Measurements from ENCODE around the gene DHX38.

The DHX38 gene

DNA sequence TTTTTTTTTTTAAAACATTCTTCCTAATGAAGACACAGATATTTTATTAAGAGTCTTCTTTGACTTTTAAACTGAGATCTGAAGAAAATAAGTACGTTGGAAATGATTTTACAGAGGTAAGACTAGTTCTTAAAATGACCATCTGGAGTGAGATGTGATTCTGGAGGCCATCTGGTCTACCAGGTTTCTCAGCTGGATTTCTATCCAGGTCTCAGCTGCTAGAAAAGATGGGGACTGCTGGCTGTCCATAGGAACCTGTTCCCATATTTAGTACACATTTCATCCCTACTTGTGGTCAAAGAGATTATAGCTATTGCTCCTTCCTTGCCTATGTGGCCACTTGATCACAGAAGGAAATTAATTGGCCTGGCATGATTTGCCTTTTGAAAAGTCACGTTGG lies 66.2 kb downstream of the DHX38 start:
- DNase-seq (ENCODE audit: low read depth): no peak
- TF ChIP-seq, protein P1, sequence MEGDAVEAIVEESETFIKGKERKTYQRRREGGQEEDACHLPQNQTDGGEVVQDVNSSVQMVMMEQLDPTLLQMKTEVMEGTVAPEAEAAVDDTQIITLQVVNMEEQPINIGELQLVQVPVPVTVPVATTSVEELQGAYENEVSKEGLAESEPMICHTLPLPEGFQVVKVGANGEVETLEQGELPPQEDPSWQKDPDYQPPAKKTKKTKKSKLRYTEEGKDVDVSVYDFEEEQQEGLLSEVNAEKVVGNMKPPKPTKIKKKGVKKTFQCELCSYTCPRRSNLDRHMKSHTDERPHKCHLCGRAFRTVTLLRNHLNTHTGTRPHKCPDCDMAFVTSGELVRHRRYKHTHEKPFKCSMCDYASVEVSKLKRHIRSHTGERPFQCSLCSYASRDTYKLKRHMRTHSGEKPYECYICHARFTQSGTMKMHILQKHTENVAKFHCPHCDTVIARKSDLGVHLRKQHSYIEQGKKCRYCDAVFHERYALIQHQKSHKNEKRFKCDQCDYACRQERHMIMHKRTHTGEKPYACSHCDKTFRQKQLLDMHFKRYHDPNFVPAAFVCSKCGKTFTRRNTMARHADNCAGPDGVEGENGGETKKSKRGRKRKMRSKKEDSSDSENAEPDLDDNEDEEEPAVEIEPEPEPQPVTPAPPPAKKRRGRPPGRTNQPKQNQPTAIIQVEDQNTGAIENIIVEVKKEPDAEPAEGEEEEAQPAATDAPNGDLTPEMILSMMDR (IDR thresholded peaks at IDR 0.05; ENCODE audit: control insufficient read depth, extremely low read depth, insufficient read depth): no peak

DNA sequence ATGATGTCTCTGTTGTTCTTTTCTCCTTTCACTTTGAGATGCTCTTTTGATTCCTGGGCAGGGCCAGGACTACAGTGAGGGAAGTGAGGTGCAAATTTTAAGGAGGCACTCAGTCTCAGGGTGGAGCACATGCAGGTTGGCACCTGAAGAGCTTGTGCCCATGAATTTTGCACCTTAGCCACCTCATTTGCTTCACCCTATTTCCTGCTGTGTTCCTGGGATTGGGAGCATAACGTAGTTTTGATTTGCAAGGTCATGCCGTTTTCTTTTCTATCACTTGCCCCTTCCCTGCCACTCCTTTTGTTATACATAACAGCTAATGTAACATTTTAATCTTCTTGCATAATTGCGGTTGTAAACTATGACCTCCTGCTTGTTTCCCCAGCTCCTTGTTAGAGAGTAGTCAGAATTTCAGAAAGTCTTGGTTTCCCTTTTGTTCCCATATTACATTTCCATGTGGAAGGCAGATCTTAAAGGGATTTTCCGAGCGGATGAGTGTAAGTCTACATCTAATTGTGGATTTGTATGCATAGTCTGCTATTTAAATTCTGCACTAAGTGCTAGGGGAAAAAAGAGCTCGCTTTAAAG lies 68.6 kb downstream of the DHX38 start:
- TF ChIP-seq, protein P1 (IDR thresholded peaks at IDR 0.05; ENCODE audit: control insufficient read depth, extremely low read depth, insufficient read depth): no peak
- no peak for DNase-seq (ENCODE audit: low read depth)
- H3K4me3 ChIP-seq (ENCODE audit: low read depth, low read length): no peak overlapping the region

More for the DNA sequence above, 66.2 kb downstream of the DHX38 start:
- no peak overlapping the region for H3K4me3 ChIP-seq (ENCODE audit: low read depth, low read length)
